DMS79 (cell line): Measurements from ENCODE around the gene GTF3C4.

ENCODE experiments used
- DNase-seq: peaks from one replicate; lab custom pipeline; 2025; lab: John Stamatoyannopoulos, UW

Gene GTF3C4

DNA sequence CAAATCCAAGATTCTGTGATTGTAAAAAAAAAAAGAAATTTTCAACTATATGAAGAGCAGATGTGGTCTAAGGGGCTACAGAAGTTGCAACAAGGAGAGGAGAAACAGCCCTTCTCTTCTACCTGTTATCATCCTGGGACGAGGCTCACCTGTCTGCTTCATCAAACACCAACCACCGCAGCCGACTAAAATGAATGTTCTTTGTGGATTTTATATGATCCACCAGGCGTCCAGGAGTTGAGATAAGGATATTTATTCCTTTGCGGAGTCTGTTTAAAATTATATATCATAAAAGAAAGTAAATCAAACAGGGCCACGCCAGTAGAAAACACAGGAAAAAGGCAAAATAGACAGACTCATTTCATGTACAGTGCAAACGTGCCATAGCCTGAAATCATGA lies 22.0 kb upstream of the GTF3C4 start:
- no peak for DNase-seq

GRCh38 chr9:132648685-132649084 lies 21.6 kb upstream of the GTF3C4 start:
- no peak for DNase-seq

- no peak for DNase-seq
Observed at GRCh38 chr9:132651259-132651658, 19.0 kb upstream of the GTF3C4 start.

DNA sequence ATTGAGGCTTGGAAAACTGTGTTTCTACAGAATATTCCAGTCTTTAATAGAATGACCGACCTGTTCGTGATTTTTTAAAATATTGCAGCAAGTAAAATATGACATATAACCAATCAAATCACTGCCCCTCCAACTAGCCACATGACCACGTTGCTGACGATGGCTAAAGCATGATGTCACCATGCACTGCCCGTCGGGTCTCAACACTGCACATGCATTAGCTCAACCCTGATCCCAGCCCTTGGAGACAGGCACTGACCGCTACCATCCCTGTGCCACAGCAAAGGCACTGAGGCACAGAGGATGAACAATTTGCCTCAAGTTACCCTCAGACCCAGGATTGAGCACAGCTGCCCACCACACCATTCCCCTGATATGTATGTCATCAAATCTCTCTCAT lies 14.0 kb upstream of the GTF3C4 start:
- DNase-seq, result no peak

GRCh38 chr9:132662152-132662945 lies 7.9 kb upstream of the GTF3C4 start:
- DNase-seq, result no peak

DNA sequence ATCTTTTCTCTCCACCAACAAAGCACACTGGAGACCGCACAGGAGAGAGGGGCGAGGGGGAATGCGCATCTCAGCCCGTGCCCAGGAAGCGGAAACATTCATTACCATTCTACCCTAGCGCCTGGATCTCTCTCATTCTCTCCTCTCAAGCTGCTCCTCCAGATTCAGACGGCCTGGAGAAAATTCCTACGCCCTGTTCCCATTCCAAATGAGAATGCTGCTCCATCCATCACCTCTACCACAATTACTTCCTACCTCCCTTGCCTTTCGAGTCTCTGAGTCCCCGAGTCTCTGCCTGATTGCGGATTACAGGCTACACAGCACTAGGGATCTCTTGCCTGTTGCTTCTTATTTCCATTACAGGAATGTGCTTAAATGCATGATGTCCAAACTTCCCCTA lies 7.1 kb upstream of the GTF3C4 start:
- no peak for DNase-seq

- no peak for DNase-seq
Observed at GRCh38 chr9:132663851-132664250, 6.4 kb upstream of the GTF3C4 start.

GRCh38 chr9:132669319-132669697 lies 956 bp upstream of the GTF3C4 start:
- peak; percentile 24 for DNase-seq

DNA sequence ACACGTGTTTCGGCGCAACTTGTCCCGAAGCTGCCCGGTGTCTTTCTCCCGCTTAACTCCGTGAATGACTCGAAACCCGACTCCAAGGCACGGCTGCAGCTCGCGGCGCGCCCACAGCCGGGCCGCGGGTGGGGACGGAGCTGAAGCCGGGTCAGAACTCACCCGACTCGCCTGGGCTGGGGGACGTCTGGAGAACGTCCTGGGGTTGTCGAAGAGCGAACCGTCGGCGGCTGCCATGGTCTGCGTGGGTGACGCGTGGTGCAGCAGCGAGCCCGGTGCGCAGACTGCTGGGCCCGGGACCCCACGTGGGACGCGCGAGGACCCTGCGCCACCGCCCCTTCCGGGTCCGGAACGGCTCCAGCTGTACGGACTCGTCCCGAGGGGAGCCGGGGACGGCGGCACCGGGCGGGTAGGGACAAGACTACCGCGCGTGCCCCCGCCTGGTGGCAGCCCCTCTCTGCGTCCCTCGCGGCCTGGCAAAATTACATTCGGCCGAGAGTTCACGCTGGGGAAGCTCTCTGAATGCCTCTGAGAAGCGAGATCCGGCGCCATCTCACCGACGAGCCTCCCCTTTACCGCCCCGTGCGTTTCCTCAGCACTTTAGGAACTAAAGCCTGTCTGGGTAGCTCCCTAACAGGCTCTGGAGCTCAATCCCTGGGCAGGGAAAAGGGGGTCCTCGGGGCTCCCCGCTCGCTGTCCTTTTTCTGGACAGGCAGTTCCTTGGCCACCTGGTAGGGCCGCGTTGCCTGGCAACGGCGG lies 387 bp upstream of the GTF3C4 start, which contains the start of gene DDX31:
TSS of gene DDX31 (minus strand) at position 286 of the 759 bp plus-strand sequence. CDS start at position 237, 49 bp downstream.
- peak; percentile 48 for DNase-seq

DNA sequence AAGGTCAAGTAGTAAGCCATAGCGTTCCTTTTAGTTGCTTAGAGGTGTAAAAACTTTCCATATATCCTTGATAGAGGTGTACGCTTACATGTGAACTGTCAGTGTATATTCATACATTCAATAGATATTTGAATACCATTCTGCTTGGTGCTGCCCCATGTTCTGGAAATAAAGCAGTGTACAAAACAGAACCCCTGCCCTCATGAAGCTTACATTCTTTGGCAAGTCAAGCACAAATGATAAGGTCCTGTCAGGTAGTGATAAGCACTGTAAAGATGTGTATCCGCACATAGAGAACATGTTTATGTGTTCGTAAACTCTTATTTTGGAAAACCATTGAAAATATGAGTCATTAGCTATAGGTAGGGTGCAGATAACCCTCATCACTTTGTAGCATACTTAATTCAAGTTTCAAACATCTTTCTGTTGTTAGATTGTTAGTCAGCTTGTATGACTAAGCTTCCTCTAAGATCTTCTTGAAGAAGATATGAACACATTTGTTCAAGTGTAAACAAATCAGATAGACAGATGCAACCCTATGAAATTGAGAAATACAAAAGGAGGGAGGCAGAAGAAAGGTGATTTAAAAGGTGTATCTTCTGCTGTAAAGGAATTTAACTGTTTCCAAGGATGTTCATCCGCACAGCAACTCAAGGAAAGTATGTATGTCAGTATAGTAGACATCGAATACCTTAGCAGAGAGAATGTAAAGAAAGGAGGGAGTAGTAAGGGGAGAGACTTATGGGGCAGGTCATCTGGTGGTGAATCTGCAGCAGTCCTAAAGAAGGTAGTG lies 1.6 kb downstream of the GTF3C4 start:
- no peak for DNase-seq

GRCh38 chr9:132672413-132672690 lies 2.1 kb downstream of the GTF3C4 start:
- DNase-seq, result no peak

DNA sequence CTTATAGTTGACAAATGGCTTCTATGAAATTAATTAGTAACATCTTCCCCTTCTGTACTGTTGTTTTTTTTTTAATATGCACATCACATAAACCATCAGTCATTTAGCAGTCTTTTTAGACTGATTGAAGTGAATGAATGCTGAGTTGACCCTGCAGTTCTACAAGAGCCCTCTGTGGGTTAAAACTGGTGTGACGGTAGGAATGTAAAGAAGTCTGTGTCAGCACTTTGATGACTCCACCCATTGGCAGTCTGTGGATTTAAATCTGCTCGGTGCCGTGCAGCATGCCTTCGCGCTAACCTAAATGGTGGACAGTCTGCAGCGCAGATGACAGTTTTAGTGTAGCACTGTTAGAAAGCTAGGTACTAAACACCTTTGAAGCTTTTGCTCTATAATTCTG lies 3.1 kb downstream of the GTF3C4 start:
- DNase-seq, result no peak

- DNase-seq, result no peak
Observed at GRCh38 chr9:132674485-132674884, 4.2 kb downstream of the GTF3C4 start.

DNA sequence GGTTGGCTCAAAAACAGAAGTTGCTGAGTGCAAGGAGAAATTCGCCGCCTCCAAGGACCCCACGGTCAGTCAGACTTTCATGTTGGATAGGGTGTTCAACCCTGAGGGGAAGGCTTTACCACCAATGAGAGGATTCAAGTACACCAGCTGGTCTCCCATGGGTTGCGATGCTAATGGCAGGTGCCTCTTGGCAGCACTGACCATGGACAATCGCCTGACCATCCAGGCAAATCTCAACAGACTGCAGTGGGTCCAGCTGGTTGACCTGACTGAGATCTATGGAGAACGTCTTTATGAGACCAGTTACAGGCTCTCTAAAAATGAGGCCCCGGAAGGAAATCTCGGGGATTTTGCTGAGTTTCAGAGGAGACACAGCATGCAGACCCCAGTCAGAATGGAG lies 7.7 kb downstream of the GTF3C4 start:
- DNase-seq, result no peak

DNA sequence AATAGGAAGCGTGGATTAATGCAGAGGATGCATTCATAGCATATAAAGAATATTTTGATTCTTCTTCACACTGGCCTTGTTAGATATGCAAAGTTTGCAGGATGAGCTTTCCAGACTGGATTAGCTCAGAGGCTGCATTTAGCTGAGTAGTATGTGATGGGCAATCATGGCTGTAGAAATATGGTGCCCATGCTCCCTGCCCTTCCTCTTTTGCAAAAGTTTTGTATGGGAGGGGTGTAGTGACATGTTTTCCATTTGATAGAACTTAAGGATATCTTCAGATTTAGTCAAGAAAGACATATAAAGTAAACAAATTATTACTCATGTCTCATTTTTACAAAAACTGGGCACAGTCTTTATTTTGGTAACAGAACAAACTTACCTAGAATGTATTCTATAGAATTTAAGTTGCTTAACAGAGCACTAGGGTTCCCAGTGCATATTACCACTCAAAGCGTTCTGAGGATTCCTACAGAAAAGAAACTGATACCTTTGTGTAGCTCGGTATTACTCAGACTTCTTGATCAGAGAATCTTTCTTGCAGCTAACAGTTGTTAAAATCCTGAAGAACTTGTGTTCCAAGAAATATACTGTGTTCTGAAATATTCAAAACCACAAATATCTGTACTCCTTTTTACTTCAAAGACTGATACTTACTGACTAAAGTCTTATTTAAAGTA lies 9.8 kb downstream of the GTF3C4 start:
- no peak for DNase-seq

GRCh38 chr9:132681561-132681960 lies 11.3 kb downstream of the GTF3C4 start:
- no peak for DNase-seq

GRCh38 chr9:132683873-132684272 lies 13.6 kb downstream of the GTF3C4 start:
- DNase-seq, result no peak

DNA sequence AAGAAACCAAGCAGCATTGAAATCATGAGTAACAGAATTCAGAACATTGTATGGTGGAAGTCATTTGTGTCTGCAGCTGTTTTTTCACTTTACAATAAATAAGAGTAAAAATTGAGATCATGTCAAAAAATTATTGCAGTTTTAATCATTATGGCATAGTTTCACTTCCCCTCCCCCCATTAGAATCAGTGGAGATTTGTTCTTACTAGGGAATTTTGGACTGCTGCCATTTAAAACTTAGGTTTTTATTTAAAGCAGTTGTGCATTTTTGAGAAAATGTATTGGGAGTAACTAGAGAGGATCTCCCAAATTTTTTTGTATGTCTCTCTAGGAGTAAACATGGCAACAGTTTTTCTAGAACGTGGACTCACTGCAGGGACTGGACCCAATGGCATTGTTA lies 20.4 kb downstream of the GTF3C4 start:
- no peak for DNase-seq

- no peak for DNase-seq
Observed at GRCh38 chr9:132694144-132694543, 23.9 kb downstream of the GTF3C4 start.

DNA sequence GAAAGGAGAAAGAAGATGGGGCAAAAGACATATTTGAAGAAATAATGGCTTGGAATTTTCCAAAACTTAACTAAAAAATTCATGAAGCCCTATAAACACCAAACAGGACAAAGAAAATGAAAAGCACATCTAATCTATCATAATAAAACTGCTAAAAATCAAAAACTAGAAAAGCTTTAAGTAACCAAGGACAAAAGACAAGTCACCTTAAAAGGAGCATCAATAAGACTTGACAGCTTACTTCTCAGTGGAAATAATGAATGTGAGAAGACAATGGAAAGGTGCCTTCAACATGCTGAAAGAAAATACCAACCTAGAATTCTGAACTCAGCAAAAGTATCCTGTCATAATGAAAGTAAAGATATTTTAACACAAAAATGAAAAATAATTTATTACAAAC lies 27.0 kb downstream of the GTF3C4 start:
- DNase-seq, result no peak

DNA sequence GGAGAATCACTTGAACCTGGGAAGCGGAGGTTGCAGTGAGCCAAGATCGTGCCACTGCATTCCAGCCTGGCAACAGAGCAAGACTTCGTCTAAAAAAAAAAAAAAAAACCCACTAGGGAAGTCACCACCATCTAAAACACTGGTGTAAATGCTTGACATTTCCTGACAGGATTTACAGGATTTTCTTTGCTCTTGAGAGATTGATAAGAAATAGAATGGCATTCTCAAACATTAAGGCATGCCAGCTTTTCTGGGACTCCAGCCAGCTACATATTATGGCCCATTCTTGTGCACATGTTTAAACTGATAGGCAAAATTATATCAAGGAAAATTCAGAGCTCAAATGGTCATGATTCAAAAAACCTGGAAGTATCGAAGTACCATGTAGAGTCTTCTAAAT lies 28.7 kb downstream of the GTF3C4 start:
- no peak for DNase-seq

DNA sequence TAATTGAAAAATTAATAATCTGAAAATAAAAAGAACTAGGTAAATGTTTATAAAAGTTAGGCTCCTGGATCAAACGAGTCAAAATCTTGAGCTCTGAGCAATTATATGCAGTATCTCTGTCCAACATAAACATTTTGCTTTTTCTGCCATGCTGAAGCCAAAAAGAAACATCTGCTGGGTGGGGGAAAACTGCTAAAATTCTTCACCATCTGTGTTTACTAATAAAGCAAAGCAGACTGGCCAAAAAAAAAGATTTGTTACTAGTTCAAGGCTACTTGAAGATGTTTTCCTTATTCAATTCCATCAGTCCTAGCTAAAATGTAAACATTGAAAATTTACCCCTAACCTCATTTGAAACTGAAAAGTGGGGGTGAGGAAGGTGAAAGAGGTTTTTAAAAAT lies 29.7 kb downstream of the GTF3C4 start:
- DNase-seq, result no peak
